SH-SY5Y (cell line): ENCODE measurements around the gene CHAT.

Source experiments
- GATA2 ChIP-seq: IDR thresholded peaks from 2 replicates; pipeline ENCODE4 v1.6.1; 2011; ENCODE audit warnings: mild to moderate bottlenecking, low read depth, low read length
- GATA3 ChIP-seq: IDR thresholded peaks from 2 replicates; pipeline ENCODE4 v1.6.1; 2011; ENCODE audit warnings: low read depth, mild to moderate bottlenecking, low read length, moderate library complexity

- no peak for TF ChIP-seq GATA2
- no peak for TF ChIP-seq GATA3
Observed at GRCh38 chr10:49645871-49646870, 32.3 kb downstream of the CHAT start.
